ENCODE results near the gene DCTD. TPM values are rescaled to one million over a fixed set of nuclear protein-coding genes. Genes with fewer than 3 reads are reported as not detected.

Gene DCTD
- total and polyA plus RNA-seq, 4 donors, result 36.9 to 52.9 (median 44.7) TPM

GRCh38 chr4:182922501-182923284 is 5.5 kb upstream of the DCTD start:
- no peaks in the 10 kb centered on the region for H3K27me3 ChIP-seq (ENCODE audit: control insufficient read depth in 4 of 4, insufficient read depth in 4 of 4, low read length in 3 of 4)
- H3K36me3 ChIP-seq (ENCODE audit: control insufficient read depth in 4 of 4, insufficient read depth in 3 of 4, low read depth in 1 of 4, low read length in 3 of 4), result no peaks in the 10 kb centered on the region
- TF ChIP-seq RAD21 (IDR thresholded peaks at IDR 0.05), result no peak
- peak; percentile 17 to 21 for TF ChIP-seq HNF4A (conservative IDR thresholded peaks at IDR 0.05)
- TF ChIP-seq SP1 (IDR thresholded peaks at IDR 0.05), result peak; percentile 16
- no peak for TF ChIP-seq MAX (IDR thresholded peaks at IDR 0.05)
- TF ChIP-seq REST (IDR thresholded peaks at IDR 0.05), result peak; percentile 20
- no peak for TF ChIP-seq HNF4G (IDR thresholded peaks at IDR 0.05)
- TF ChIP-seq RXRA (IDR thresholded peaks at IDR 0.05), result peak; percentile 9 to 11
- TF ChIP-seq ATF3 (IDR thresholded peaks at IDR 0.05), result no peak
- no peaks in the 10 kb centered on the region for H3K9me3 ChIP-seq (ENCODE audit: control insufficient read depth in 4 of 4, low read length in 3 of 4)
- peaks cover 1 to 26% (median 16%) of the 10 kb centered on the region in 4 donors for H3K4me1 ChIP-seq (ENCODE audit: control insufficient read depth in 4 of 4, insufficient read depth in 4 of 4, low read length in 3 of 4)
- H3K4me3 ChIP-seq (ENCODE audit: low read depth in 1 of 3, low read length in 3 of 3), result no peak overlapping the region
- WGBS, result 33% methylated on average over 13 of the region's 13 CpGs
- H3K9ac ChIP-seq (ENCODE audit: low read depth in 1 of 2, low read length in 2 of 2), result no peak overlapping the region
- H3K27ac ChIP-seq (ENCODE audit: low read depth in 1 of 2, low read length in 2 of 2), result peak overlapping the region; percentile 45
- no peak for DNase-seq (ENCODE audit: low spot score)

GRCh38 chr4:182921608-182922007 is 4.4 kb upstream of the DCTD start:
- no peak for DNase-seq (ENCODE audit: low spot score)
- WGBS, result 93% methylated on average over 4 of the region's 4 CpGs
- Histone ChIP-seq H3K4me3 (ENCODE audit: low read depth in 1 of 3, low read length in 3 of 3) (no peak overlapping the region), H3K27ac (ENCODE audit: low read depth in 1 of 2, low read length in 2 of 2) (no peak overlapping the region), H3K9me3 (ENCODE audit: control insufficient read depth in 4 of 4, low read length in 3 of 4) (no peaks in the 10 kb centered on the region), H3K9ac (ENCODE audit: low read depth in 1 of 2, low read length in 2 of 2) (no peak overlapping the region), H3K36me3 (ENCODE audit: control insufficient read depth in 4 of 4, insufficient read depth in 3 of 4, low read depth in 1 of 4, low read length in 3 of 4) (no peaks in the 10 kb centered on the region), H3K4me1 (ENCODE audit: control insufficient read depth in 4 of 4, insufficient read depth in 4 of 4, low read length in 3 of 4) (peaks cover 1 to 30% (median 16%) of the 10 kb centered on the region in 4 donors), H3K27me3 (ENCODE audit: control insufficient read depth in 4 of 4, insufficient read depth in 4 of 4, low read length in 3 of 4) (no peaks in the 10 kb centered on the region)
- TF ChIP-seq EGR1 (IDR thresholded peaks at IDR 0.05; ENCODE audit: low read depth in 2 of 2) (no peak), SP1 (IDR thresholded peaks at IDR 0.05) (no peak), HNF4A (conservative IDR thresholded peaks at IDR 0.05) (no peak), HNF4G (IDR thresholded peaks at IDR 0.05) (no peak), FOXA2 (IDR thresholded peaks at IDR 0.05) (no peak), NR2F2 (IDR thresholded peaks at IDR 0.05) (no peak), GABPA (IDR thresholded peaks at IDR 0.05 in 1 of 2, conservative IDR thresholded peaks at IDR 0.05 in 1 of 2) (no peak), MAX (IDR thresholded peaks at IDR 0.05) (no peak), FOXA1 (IDR thresholded peaks at IDR 0.05) (no peak), TAF1 (conservative IDR thresholded peaks at IDR 0.05) (no peak), JUND (IDR thresholded peaks at IDR 0.05) (no peak), RXRA (IDR thresholded peaks at IDR 0.05) (no peak), ZBTB33 (IDR thresholded peaks at IDR 0.05) (no peak), ATF3 (IDR thresholded peaks at IDR 0.05) (no peak)

All from liver (tissue), 9 donors.